Measurements from ENCODE around the gene ADPRHL1.
"Not testable (repeated sequence)": the region's sequence is repeated elsewhere in the genome, so short reads cannot be mapped to it uniquely, and the experiment has no call there.

Gene ADPRHL1

DNA sequence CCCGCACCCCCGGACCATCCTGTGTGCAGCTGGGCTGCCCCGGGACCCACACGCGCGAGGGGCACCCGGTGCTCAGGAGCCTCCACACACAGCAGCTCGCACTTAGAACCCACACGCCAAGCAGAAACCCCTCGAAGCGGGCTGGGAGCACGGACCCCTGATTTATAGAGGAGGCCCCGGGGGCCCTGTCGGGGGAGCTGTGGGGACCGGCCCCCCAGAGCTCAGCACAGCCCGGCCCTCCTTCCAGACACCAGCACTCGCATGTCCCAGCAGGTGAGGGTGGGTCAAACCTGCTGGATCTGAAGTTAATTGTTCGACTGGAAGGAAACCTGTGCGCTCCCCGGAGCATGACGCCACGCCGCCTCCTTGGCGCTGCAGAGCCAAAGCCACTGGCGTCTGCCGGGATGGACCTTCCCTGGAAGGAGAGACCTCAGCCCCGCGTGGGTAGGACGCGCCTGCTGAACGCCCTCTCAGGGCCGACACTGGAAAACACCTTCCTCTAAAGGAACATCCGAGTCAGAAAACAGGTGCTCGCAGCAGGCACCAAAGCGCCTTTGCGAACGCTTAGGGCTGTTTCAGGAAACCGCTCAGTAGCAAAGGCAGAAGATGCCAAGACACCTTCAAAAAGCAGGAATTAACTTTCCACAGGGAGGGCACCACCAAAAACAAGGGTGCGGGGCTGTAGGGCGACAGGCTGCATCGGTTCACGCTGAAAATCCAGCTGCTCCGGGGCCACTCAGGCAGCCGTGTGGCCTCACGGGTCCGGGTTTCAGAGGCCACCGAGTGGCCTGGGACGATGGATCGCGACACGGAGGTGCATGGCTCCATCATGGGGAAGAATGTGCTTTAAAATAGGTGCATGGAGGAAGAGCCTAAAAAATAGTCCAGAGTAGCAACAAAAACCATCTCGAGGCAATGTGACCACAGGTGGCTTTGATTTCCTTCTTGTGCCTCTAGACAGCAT, 51.6 kb downstream of the ADPRHL1 start:
- no peak for DNase-seq (ENCODE audit: low spot score)

- DNase-seq (ENCODE audit: low spot score) = no peak
Measured at GRCh38 chr13:113400621-113401451, 52.5 kb downstream of the ADPRHL1 start.

- DNase-seq (ENCODE audit: low spot score) = no peak
Measured at GRCh38 chr13:113399755-113400149, 53.5 kb downstream of the ADPRHL1 start.

- DNase-seq (ENCODE audit: low spot score) = no peak
Measured at GRCh38 chr13:113398963-113399754, 54.1 kb downstream of the ADPRHL1 start.

DNA sequence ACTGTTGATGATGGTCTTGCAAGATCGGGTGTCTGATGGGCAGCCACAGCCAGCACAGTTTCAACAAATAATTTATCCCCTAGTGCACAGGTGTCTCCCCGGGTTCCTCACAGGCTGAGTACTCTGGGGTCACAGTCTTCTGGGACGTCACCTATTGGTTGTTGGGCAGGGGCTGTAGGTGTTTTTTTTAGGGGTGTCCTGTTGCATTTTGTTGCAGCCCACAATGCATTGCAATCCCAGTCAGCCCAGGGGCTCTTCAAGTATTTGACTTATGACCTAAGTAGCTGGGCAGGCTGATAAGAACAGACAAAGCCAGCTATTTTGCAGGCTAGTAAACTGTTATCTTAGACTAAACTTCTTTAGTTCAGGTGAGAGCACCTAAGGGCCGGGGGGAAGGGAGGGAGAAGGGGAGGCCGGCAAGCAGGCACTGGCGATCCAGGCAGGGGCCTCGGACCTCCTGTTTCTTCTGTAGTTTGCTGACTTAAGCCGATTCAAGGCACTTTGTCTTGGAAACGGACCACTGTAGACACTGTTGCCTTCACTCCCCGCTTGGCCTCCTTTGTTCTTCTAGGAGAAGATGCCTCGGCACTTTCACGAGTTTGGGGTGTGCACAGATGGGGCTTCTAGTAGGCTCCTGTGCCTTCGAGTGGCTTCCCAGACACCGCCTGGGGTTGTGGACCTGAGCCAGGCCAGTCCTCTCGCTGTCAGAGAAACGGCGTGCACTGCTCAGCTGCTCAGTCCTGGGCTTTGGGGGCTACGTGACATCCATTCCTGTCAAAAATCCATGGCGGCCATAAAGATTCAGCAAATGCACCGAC, 55.5 kb downstream of the ADPRHL1 start:
- DNase-seq (ENCODE audit: low spot score) = no peak

GRCh38 chr13:113394339-113394640, 59.0 kb downstream of the ADPRHL1 start:
- DNase-seq (ENCODE audit: low spot score) = no peak

GRCh38 chr13:113393563-113394338, 59.5 kb downstream of the ADPRHL1 start:
- DNase-seq (ENCODE audit: low spot score) = peak; percentile 61

DNA sequence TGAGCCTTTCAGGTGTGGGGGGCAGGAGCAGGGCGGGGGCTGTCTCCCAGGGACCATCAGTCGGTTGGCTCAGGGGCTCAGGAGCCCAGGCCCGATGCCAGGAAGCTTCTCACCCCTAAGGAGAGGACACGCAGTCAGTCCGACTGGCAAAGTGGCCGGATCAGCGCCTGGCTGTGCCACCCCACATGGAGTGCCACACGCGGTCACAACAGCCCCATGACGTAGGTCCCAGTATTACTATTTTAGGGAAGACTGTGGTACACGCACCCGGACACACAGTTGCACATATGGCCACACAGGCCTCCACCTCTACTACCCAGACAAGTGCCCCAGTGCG, 60.1 kb downstream of the ADPRHL1 start:
- no peak for DNase-seq (ENCODE audit: low spot score)

DNA sequence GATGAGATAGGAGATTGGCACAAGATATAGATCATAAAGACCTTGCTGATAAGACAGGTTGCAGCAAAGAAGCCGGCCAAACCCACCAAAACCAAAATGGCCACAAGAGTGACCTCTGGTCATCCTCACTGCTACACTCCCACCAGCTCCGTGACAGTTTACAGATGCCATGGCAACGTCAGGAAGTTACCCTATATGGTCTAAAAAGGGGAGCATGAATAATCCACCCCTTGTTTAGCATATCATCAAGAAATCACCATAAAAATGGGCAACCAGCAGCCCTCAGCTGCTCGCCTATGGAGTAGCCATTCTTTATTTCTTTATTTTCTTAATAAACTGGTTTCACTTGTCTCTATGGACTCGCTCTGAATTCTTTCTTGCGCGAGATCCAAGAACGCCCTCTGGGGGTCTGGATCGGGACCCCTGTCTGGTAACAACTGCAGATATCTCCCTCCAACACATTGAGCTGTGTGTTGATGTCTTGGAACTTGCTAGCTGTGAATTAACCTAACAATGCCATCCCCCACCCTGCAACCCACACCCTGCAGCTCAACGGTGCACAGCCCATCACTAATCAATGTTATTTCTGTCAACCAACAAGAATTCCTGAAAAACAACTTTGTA, 62.3 kb downstream of the ADPRHL1 start:
- no peak for DNase-seq (ENCODE audit: low spot score)

GRCh38 chr13:113389586-113389985, 63.7 kb downstream of the ADPRHL1 start:
- DNase-seq (ENCODE audit: low spot score) = not testable (repeated sequence)

GRCh38 chr13:113387396-113387795, 65.9 kb downstream of the ADPRHL1 start:
- DNase-seq (ENCODE audit: low spot score) = no peak

- no peak for DNase-seq (ENCODE audit: low spot score)
Measured at GRCh38 chr13:113383089-113383488, 70.2 kb downstream of the ADPRHL1 start.

DNA sequence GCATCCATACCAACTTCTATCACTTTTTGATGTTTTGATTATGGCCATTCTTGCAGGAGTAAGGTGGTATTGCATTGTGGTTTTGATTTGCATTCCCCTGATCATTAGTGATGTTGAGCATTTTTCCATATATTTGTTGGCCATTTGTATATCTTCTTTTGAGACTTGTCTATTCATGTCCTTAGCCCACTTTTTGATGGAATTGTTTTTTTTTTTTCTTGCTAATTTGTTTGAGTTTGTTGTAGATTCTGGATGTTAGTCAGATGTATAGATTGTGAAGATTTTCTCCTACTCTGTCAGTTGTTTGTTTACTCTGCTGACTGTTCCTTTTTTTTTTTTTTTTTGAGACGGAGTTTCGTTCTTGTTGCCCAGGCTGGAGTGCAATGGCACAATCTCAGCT, 70.7 kb downstream of the ADPRHL1 start:
- not testable (repeated sequence) for DNase-seq (ENCODE audit: low spot score)

- DNase-seq (ENCODE audit: low spot score) = no peak
Measured at GRCh38 chr13:113378825-113379224, 74.5 kb downstream of the ADPRHL1 start.

DNA sequence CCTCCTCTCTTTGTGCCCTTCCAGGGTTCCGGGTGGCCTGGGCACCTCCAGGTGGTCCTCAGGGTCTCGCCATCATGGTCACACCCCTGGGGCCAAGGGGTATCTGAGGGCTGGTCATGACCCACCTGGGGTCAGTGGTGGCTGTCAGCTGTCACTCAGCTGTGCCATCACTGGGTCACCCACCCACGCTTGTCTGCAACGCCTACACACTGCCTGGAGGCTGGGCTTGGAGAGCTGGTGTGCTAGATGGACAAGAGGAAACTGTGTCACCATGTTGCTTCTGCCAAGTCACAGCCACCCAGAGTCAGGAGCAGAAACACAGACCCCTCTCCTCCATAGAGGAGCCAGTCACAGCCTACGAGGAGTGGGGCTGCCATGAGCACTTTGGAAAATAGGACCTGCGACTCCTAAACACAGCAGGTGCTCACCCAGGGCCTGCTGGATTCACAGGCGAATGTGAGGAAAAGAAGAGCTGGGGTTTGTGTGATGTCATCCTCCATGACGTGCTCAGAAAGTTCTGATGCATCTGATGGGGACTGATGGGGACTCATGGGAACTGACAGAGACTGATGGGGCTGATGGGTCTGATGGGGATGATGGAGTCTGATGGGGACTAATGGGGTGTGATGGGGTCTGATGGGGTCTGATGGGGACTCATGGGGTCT, 78.6 kb downstream of the ADPRHL1 start:
- no peak for DNase-seq (ENCODE audit: low spot score)

DNA sequence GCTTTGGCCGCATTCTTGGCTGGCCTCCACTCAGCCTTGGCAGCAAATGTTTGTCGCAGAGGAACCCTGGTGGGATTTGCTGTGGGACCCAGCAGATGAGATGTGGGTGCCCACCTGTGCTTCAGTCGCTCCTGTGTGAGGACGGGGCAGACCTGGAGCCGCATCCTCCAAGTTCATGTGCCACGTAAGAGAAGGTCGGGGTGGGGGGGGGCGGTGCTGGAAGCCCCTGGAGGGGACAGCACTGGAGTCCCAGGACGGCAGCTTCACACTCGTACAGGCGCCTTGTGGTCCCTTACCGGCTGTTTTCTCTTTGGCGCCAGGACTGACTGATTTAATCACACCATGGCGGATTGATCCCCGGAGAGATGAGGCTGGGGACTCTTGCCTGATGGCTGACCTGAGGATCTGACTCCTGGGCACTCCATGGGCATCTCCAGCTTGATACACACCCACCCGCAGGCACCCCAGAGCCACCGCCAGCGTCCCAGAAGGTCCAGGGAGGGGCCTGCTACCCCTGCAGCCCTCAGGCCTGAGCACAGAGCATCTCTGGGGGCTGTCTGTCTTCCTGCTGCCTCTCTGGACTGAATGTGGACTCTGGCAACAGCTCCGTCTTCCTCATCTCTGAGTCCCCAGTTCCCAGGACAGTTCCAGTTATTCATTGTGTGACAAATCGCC, 79.3 kb downstream of the ADPRHL1 start:
- no peak for DNase-seq (ENCODE audit: low spot score)

DNA sequence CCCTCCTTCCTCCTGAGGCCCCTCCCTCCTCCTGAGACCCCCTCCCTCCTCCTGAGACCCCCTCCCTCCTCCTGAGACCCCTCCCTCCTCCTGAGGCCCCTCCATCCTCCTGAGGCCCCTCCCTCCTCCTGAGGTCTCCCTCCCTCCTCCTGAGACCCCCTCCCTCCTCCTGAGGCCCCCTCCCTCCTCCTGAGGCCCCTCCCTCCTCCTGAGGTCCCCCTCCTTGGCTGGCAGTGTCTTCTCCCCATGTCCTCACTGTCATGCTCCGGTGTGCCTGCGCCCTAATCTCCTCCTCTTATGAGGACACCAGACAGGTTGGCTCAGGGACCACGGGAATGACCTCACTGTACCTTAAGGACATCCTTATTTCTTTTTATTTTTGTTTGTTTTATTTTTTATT, 81.6 kb downstream of the ADPRHL1 start:
- DNase-seq (ENCODE audit: low spot score) = not testable (repeated sequence)

GRCh38 chr13:113371061-113371460, 82.2 kb downstream of the ADPRHL1 start:
- no peak for DNase-seq (ENCODE audit: low spot score)

GRCh38 chr13:113369881-113370280, 83.4 kb downstream of the ADPRHL1 start:
- DNase-seq (ENCODE audit: low spot score) = no peak
